ENCODE measurements around the gene TBCC. TPM values are rescaled to one million over a fixed set of nuclear protein-coding genes. Genes with fewer than 3 reads are reported as not detected.

TBCC gene
- total and polyA plus RNA-seq, 2 of the 13 experiments (the other 11 are each of a cell fraction or from before 2014, with no cell fraction given), result 14.8 to 36.1 TPM

DNA sequence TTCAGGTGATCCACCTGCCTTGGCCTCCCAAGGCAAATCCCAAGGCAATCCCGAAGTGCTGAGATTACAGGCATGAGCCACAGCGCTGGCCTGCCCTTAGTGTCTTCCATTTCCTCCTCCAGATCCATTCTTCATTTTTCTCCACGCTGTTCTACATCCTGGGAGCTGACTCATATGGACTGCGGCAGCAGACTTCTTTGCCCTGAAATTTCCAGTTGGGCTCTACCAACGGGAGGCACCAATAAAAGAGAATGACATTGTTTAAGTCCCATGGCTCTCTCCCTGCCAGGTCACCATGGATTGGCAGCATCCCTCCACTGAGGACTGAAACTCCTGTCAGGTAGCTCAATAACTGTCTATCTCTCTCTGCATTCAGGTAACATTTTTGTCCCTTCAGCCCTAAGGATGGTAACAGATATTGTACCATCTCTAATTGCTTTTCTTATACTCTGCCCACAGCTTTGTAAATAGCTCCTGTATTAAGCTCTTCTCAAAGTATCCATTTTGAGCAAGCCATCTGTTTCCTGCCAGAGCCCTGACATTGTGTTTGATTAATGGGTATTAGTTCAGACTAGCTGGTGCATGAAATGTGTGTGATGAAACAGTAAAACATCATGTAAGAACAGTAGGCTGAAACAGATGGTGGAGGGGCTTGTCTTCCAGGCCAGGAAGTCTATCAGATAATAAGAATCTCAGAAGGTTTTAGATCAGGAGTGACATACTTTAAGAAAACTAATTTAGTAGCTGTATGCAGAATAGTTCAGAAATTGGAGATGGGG, 3.6 kb downstream of the TBCC start (continued):
- TF ChIP-seq, protein P1, sequence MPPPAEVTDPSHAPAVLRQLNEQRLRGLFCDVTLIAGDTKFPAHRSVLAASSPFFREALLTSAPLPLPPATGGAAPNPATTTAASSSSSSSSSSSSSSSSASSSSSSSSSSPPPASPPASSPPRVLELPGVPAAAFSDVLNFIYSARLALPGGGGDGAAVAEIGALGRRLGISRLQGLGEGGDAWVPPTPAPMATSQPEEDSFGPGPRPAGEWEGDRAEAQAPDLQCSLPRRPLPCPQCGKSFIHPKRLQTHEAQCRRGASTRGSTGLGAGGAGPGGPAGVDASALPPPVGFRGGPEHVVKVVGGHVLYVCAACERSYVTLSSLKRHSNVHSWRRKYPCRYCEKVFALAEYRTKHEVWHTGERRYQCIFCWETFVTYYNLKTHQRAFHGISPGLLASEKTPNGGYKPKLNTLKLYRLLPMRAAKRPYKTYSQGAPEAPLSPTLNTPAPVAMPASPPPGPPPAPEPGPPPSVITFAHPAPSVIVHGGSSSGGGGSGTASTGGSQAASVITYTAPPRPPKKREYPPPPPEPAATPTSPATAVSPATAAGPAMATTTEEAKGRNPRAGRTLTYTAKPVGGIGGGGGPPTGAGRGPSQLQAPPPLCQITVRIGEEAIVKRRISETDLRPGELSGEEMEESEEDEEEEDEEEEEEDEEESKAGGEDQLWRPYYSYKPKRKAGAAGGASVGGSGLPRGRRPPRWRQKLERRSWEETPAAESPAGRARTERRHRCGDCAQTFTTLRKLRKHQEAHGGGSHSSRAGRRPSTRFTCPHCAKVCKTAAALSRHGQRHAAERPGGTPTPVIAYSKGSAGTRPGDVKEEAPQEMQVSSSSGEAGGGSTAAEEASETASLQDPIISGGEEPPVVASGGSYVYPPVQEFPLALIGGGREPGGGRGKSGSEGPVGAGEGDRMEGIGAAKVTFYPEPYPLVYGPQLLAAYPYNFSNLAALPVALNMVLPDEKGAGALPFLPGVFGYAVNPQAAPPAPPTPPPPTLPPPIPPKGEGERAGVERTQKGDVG (CRISPR knock-in tag; IDR thresholded peaks at IDR 0.05; ENCODE audit: borderline replicate concordance), result no peak
- TF ChIP-seq, protein P2, sequence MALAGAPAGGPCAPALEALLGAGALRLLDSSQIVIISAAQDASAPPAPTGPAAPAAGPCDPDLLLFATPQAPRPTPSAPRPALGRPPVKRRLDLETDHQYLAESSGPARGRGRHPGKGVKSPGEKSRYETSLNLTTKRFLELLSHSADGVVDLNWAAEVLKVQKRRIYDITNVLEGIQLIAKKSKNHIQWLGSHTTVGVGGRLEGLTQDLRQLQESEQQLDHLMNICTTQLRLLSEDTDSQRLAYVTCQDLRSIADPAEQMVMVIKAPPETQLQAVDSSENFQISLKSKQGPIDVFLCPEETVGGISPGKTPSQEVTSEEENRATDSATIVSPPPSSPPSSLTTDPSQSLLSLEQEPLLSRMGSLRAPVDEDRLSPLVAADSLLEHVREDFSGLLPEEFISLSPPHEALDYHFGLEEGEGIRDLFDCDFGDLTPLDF (CRISPR knock-in tag; IDR thresholded peaks at IDR 0.05), result no peak
- no peak for TF ChIP-seq ZNF776 (CRISPR knock-in tag; IDR thresholded peaks at IDR 0.05)
- TF ChIP-seq ZMYM3 (CRISPR knock-in tag; IDR thresholded peaks at IDR 0.05), result no peak
- no peak for TF ChIP-seq NFE2 (CRISPR knock-in tag; IDR thresholded peaks at IDR 0.05)
- TF ChIP-seq RBAK (CRISPR knock-in tag; IDR thresholded peaks at IDR 0.05), result no peak
- TF ChIP-seq ZSCAN31 (CRISPR knock-in tag; IDR thresholded peaks at IDR 0.05; ENCODE audit: low read depth), result no peak
- no peak for TF ChIP-seq XBP1 (CRISPR knock-in tag; IDR thresholded peaks at IDR 0.05)
